Measurements from ENCODE around the gene RASL10B.

Gene RASL10B

GRCh38 chr17:35742896-35743477 is 11.5 kb downstream of the RASL10B start:
- peaks cover 23% of the 10 kb centered on the region for H3K27me3 ChIP-seq (ENCODE audit: insufficient read depth, low read depth)
- TF ChIP-seq, protein P1, sequence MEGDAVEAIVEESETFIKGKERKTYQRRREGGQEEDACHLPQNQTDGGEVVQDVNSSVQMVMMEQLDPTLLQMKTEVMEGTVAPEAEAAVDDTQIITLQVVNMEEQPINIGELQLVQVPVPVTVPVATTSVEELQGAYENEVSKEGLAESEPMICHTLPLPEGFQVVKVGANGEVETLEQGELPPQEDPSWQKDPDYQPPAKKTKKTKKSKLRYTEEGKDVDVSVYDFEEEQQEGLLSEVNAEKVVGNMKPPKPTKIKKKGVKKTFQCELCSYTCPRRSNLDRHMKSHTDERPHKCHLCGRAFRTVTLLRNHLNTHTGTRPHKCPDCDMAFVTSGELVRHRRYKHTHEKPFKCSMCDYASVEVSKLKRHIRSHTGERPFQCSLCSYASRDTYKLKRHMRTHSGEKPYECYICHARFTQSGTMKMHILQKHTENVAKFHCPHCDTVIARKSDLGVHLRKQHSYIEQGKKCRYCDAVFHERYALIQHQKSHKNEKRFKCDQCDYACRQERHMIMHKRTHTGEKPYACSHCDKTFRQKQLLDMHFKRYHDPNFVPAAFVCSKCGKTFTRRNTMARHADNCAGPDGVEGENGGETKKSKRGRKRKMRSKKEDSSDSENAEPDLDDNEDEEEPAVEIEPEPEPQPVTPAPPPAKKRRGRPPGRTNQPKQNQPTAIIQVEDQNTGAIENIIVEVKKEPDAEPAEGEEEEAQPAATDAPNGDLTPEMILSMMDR (conservative IDR thresholded peaks at IDR 0.05; ENCODE audit: low read depth, low read length), result no peak

DNA sequence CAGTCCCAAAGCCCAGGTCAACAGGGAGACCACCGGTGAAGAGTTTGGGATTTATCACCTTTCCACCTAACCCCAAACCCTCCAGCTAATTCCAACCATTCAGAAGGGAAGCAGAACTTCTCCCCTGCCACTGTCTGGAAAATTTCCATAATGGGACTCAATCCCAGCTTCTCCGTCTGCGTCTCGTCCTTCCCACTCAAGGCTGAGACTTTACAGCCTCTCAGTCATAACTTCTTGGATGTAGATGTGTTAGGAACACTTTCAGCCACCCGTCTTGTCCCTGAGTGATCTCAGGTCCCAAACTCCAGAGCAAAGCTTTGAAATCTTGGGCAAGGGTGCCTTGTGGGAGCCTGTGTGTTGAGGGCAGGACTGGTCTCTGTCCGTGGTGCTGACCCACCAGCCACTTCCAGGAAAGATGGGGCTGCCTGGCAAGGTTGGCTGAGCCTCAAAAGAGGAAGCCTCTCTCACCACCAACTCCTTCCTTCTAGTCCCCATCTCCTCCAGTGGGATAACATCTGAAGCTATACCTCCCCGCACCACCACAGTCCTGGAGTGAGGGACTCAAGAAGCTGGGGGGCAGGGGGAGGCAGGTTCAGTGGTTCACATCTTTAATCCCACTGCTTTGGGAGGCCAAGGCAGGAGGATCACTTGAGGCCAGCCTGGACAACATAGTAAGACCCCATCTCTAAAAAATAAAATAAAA is 12.3 kb downstream of the RASL10B start:
- H3K4me3 ChIP-seq (IDR thresholded peaks at IDR 0.05; ENCODE audit: insufficient read depth, low read depth, low read length), result no peak overlapping the region
- TF ChIP-seq, protein P1 (conservative IDR thresholded peaks at IDR 0.05; ENCODE audit: low read depth, low read length), result no peak
- no peaks in the 10 kb centered on the region for H3K36me3 ChIP-seq (ENCODE audit: insufficient read depth)
- no peak overlapping the region for H2AFZ ChIP-seq (ENCODE audit: low read depth)
- peaks cover 23% of the 10 kb centered on the region for H3K27me3 ChIP-seq (ENCODE audit: insufficient read depth, low read depth)
- H3K27ac ChIP-seq, result no peak overlapping the region
- H3K4me2 ChIP-seq, result no peak overlapping the region
- H3K79me2 ChIP-seq (ENCODE audit: insufficient read depth, low read depth), result no peaks in the 10 kb centered on the region
- no peaks in the 10 kb centered on the region for H4K20me1 ChIP-seq (ENCODE audit: insufficient read depth)
- no peaks in the 10 kb centered on the region for H3K4me1 ChIP-seq (ENCODE audit: low read depth, poor library complexity, severe bottlenecking)
- H3K9ac ChIP-seq, result no peak overlapping the region

More at GRCh38 chr17:35742896-35743477, 11.5 kb downstream of the RASL10B start:
- Histone ChIP-seq H2AFZ (ENCODE audit: low read depth) (no peak overlapping the region), H3K4me3 (IDR thresholded peaks at IDR 0.05; ENCODE audit: insufficient read depth, low read depth, low read length) (no peak overlapping the region), H3K4me2 (no peak overlapping the region), H3K4me1 (ENCODE audit: low read depth, poor library complexity, severe bottlenecking) (no peaks in the 10 kb centered on the region), H3K79me2 (ENCODE audit: insufficient read depth, low read depth) (no peaks in the 10 kb centered on the region), H3K27ac (no peak overlapping the region), H3K36me3 (ENCODE audit: insufficient read depth) (no peaks in the 10 kb centered on the region), H4K20me1 (ENCODE audit: insufficient read depth) (no peaks in the 10 kb centered on the region), H3K9ac (no peak overlapping the region)

- no peak overlapping the region for H2AFZ ChIP-seq (ENCODE audit: low read depth)
- H3K4me2 ChIP-seq, result no peak overlapping the region
- H3K27ac ChIP-seq, result no peak overlapping the region
- H3K36me3 ChIP-seq (ENCODE audit: insufficient read depth), result no peaks in the 10 kb centered on the region
- no peak overlapping the region for H3K4me3 ChIP-seq (IDR thresholded peaks at IDR 0.05; ENCODE audit: insufficient read depth, low read depth, low read length)
- H3K9ac ChIP-seq, result no peak overlapping the region
- no peaks in the 10 kb centered on the region for H3K4me1 ChIP-seq (ENCODE audit: low read depth, poor library complexity, severe bottlenecking)
- H3K27me3 ChIP-seq (ENCODE audit: insufficient read depth, low read depth), result peaks cover 23% of the 10 kb centered on the region
- H3K79me2 ChIP-seq (ENCODE audit: insufficient read depth, low read depth), result no peaks in the 10 kb centered on the region
- H4K20me1 ChIP-seq (ENCODE audit: insufficient read depth), result no peaks in the 10 kb centered on the region
- TF ChIP-seq, protein P1 (conservative IDR thresholded peaks at IDR 0.05; ENCODE audit: low read depth, low read length), result no peak
Measured at GRCh38 chr17:35744830-35745229, 13.4 kb downstream of the RASL10B start.

DNA sequence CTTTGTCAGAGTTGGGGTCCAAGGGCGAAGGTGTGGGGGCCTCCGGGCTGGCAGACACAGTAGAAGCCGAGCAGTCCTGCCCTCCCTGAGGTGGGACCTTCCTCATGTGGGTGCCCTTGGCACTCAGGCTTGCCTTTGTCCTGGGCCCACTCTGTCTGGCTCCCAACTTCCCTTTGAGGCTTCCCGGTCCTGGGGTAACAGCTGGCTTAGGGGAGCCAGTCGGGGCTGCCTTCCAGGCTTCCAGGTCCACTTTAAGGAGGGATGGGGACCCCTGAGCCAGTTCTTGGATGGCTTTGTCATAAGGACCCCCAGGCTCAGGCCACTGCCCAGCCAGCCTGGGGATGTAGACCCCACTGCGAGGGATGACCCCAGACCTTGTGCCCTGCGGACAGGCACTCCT is 13.8 kb downstream of the RASL10B start:
- H3K27me3 ChIP-seq (ENCODE audit: insufficient read depth, low read depth), result peaks cover 23% of the 10 kb centered on the region

More for the DNA sequence above, 13.8 kb downstream of the RASL10B start:
- Histone ChIP-seq H3K9ac (no peak overlapping the region), H3K27ac (no peak overlapping the region), H4K20me1 (ENCODE audit: insufficient read depth) (no peaks in the 10 kb centered on the region), H3K79me2 (ENCODE audit: insufficient read depth, low read depth) (no peaks in the 10 kb centered on the region), H3K4me1 (ENCODE audit: low read depth, poor library complexity, severe bottlenecking) (no peaks in the 10 kb centered on the region), H3K4me2 (no peak overlapping the region), H3K4me3 (IDR thresholded peaks at IDR 0.05; ENCODE audit: insufficient read depth, low read depth, low read length) (no peak overlapping the region), H2AFZ (ENCODE audit: low read depth) (no peak overlapping the region), H3K36me3 (ENCODE audit: insufficient read depth) (no peaks in the 10 kb centered on the region)
- TF ChIP-seq, protein P1 (conservative IDR thresholded peaks at IDR 0.05; ENCODE audit: low read depth, low read length), result no peak
